Loucy (cell line): Measurements from ENCODE around the gene CHL1.

ENCODE experiments used
- CTCF ChIP-seq: fragments of 200-600 bp; sonication (generic); conservative IDR thresholded peaks from 2 replicates; pipeline ENCODE4 v1.5.1; 2014; ENCODE audit warnings: mild to moderate bottlenecking, antibody characterized with exemption, low read length
- EZH2phosphoT487 ChIP-seq: fragments of 200-600 bp; IDR thresholded peaks from 2 replicates; pipeline ENCODE4 v1.6.1; 2018; ENCODE audit warnings: antibody characterized with exemption, mild to moderate bottlenecking, moderate library complexity, borderline replicate concordance

DNA sequence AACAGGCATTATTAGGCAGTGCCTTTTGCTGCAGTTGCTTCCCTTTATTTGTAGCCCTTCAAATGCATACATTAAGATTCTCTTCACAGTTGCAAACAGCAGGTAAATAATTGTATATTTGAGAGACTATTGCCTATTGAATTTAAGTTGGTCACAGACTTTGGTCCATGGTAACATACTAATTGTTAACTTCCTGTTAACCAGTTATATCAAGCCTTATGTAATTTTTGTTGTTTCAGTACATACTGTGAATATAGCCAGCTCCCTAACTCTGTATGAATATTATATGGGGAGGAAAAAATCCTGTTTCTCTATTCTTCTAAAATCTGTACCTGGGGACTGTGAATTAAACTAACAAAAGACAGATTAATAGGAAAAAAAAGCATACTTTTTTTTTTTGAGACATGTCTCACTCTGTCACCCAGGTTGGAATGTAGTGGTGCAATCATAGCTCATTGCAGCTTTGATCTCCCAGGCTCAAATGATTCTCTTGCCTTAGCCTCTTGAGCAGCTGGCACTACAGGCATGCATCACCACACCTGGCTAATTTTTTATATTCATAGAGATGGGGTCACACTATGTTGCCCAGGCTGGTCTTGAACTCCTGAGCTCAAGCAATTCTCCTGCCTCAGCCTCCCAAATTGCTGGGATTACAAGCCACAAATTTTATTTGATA lies 53.2 kb downstream of the CHL1 start:
- TF ChIP-seq CTCF (no peak), EZH2phosphoT487 (no peak)
